ENCODE results near the gene SERINC3.

The SERINC3 gene

DNA sequence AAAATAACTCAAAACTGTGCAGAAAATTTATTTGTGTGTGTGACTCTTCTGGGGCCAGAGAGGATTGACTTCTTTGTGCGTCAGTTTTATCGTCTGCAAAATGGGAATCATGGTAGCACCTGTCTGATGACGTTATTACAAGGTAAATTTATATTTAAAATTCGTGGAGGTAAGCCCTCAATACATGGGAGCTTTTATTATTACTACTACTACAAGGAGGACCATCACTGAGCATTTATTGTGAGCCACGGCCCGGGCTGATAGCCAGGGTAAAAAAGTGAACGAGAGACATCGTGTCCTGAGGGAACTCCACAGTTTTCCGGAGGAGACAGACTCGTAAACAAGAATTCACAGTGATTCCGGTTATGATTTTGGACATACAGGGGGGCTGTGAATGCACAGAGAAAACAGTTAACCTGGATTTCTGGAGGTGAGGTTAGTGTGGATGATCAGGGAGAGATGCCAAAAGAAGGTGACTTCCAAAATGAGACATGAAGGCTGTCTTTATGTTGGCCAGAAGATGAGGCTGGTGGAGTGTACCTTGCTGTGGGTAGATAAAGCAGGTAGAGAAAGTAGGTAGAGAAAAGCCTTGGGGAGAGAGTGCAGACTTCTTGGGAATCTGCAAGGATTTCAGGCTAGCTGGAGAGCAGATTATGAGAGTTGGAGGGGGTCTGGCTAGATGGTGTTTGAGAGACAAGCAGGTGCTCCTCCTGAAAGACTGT lies 10.6 kb upstream of the SERINC3 start:
- DNase-seq: no peak

DNA sequence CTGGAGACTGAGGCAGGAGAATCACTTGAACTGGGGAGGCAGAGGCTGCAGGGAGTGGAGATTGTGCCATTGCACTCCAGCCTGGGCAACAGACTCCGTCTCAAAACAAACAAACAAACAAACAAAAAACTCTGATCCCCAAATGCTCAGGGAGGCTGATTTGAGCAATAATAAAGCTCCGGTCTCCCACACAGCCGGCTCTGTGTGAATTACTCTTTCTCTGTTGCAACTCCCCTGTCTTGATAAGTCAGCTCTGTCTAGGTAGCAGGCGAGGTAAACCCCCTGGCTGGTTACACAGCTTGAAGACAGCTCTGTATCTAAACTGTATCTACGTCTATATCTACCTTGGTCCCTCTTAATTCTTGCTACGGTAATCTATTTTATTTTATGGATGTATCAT lies 6.4 kb upstream of the SERINC3 start:
- DNase-seq: no peak

DNA sequence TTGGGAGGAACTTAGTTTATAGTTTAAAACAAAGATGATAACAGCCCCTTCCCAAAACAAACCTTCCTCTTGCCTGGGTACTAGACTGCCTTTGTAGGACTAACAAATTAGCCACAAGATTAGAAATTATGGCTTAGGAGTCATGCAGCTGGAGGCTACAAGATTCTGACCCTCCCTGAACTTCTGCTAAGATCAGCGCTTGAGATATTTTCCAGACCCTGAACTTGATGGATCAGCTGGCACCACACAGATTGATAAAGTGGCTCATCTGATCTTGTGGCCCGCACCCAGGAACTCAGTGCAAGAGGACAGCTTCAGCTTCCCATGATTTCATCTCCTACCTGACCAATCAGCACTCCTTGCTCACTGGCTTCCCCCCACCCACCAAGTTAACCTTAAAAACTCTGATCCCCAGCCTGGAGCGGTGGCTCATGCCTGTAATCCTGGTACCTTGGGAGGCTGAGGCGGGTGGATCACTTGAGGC lies 5.9 kb upstream of the SERINC3 start:
- DNase-seq: no peak

DNA sequence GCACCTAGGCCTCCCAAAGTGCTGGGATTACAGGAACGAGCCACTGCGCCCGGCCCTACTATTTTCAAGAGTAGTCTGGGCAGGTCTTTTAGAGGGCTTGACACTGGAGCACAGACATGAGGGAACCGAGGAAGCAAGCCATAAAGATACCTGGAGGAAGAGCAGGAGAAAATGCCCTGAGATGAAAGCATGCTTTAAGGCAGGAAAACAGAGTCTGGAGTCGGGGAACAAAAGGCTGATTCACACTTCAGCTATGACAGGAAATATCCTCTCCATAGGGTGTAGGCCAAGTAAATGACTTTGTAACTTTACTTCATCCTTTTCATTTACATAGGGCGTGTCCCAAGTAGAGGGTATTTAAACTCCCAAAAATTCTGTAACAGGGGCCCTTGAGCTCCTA lies 4.3 kb upstream of the SERINC3 start:
- no peak for DNase-seq

DNA sequence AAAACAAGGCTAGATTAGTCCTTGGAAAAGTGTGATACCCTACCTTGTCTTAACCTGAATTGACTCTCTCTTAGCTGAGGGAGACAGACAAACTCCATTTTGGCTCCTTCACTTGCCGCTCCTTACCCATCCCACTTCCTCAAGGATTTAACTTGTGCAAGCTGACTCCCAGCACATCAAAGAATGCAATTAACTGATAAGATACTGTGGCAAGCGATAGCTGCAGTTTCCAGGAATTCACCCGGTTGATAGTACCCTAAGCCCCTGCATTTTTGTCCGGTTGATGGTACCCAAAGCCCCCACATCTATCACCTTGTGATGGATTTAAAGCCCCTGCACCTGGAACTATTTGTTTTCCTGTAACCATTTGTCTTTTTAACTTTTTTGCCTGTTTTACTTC lies 1.9 kb upstream of the SERINC3 start:
- no peak for DNase-seq

DNA sequence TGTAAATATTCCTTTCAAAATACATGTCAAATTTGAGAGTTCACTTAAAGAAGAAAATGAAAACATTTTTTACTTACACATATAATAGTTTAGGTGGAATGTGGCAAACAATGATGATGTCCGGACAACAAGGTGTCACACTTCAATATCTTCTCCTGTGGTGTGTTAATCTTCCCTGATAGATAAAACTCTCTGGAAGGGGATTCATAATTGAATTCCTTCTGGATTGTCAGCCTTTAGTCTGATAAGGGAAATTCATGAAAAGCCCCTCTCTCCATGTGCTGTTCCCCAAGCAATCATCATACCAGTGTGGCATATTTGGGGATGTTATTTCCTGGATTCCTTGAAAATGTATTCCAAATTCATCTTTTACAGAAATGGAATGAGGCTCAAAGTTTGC lies 971 bp upstream of the SERINC3 start:
- no peak for DNase-seq

DNA sequence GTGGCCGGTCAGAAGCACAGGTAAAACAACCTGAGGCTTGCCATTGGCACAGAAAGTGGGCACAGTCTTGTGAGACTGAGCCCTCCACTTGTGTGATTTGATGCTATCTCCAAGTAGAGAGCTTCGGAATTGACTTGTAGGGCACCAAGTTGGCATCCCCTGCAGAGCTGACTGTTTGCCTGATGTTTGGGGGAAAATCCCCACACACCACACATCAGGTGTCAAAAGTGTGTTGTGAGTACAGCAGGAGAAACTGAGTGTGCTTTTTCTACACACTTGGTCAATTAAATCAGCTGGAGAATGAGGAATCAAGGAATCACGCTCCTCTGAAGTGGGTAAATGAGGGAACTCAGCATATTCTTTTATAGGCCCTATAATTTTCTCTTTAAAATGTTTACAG lies 989 bp downstream of the SERINC3 start:
- no peak for DNase-seq

DNA sequence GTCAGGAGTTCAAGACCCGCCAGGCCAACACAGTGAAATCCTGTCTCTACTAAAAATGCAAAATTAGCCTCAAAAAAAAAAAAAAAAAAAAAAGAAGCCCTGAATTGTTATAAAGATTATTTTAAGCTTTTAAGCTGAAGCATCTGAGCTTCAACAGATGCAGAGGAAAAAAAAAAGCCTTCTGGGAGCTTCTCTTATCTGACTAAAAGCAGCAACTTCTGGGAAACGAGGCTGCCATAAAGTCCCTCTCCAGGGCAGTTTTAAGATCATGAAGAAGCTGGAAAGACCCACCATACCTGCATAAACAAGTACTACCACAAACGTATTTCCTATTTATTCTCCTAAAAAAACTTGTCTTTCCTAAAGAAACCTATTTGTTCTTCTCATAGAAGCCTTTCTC lies 3.6 kb downstream of the SERINC3 start:
- DNase-seq: no peak

DNA sequence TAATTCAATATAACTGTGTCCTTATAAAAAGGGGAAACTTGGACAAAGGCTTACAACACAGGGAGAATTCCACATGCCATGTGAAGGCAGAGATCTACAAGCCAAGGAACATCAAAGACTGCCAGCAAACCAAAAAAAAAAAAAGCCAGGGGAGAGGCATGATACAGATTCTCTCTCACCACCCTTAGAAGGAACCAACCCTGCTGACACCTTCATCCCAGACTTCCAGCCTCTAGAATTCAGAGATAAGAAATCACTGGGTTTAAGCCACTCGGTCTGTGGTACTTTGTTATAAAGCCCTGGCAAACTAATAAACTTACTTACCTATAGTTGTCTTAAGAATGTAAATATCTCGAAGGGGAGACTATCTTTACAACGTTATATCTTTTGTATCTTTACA lies 4.4 kb downstream of the SERINC3 start:
- DNase-seq: no peak

DNA sequence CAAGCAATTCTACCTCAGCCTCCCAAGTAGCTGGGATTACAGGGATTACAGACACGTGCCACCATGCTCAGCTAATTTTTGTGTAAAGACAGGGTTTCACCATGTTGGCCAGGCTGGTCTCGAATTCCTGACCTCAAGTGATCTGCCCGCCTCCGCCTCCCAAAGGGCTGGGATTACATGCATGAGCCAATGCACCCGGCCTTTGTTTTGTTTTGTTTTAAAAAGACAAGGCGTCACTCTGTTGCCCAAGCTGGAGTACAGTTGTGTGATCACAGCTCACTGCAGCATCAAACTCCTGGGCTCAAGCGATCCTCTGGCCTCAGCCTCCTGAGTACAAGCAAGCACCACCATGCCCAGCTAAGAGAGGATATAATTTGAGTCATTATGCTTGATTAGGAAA lies 5.4 kb downstream of the SERINC3 start:
- no peak for DNase-seq

DNA sequence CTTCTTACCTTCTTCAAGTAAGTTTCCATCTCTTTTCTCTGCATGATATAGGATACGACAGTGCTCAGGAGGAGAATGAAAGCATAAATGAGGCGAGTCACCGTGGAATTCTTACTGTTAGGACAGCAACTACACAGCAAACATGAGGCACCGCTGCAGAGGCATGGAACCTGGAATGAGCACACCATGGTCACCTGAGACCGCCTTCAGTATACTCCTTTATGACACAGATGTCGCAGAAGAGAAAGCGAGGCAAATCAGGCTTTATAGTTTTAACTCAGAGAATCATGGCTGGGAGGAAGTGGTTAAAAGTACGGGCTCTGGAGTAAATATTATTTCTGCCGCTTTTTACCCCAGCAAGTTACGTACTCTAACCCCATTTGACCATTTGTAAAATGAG lies 8.0 kb downstream of the SERINC3 start:
- no peak for DNase-seq

DNA sequence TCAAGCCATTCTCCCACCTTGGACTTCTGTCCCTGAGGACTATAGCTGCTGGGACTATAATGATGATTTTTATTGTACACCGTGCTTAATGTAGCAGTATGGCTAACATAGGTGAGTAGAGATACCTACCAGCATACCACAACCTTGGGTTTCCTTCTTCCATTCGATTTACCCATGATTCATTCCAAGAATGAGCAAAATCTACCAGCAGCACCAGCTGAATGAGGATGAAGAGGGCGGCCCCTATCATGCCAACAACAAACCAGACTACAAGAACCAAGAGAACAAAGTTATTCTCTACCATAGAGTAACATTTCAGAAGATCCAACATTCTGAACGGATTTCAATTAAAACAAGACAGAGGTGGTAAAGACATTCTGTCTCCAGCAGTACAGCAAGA lies 12.1 kb downstream of the SERINC3 start:
- DNase-seq: no peak

DNA sequence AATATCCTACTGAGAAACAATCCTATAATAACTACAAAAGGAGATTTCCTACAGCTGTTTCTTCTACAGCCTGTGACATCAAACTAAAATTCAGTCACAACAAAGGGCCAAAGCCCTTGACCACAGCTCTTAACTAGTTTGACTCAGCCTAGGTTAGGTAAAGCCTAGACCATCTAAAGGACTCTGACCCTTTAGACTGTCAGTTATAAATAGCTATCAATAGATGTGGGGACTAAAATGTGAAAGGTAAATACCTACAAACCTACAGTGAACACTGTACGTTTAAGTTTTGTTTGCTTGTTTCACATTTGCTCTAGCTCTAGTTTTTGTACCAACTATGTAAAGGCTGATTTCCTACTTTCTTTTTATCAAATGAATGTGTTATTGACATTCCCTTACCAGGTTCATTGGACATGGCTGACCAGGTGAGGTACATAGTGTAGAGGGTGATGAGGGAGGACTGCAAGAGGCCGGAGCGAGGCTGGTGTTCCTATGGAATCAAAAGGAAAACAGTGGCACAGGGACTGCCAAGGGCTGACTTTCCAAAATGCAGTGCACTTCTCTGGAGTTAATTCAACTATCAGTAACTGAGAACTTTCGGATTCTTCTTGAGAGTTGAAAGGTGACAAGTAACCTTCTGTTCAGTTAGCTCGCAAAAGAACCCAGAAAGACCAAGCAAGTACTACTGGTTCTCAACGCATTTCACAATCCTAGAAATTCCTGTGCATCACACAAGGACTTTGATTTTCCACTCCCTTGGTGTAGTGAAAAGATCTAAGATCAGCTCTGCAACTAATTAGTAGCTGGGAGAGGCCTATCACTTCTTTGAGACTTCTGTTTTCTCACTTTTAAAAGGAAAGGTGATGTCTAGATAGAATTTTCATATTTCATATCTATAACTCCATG lies 17.2 kb downstream of the SERINC3 start:
- no peak for DNase-seq

DNA sequence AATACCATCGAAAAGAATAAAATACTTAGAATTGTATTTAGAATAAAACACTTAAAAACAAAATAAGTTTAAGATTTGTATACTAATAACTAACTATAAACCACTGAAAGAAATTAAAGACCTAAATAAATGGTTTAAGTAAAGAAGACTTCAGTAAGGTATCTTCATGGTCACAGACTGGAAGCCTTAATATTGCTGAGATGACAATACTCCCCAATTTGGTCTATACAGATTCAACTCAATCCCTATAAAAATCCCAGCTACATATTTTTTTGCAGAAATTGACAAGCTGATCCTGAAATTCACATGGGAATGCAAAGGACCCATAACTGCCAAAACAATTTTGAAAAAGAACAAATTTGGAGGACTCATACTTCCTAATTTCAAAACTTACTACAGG lies 18.9 kb downstream of the SERINC3 start:
- DNase-seq: no peak

DNA sequence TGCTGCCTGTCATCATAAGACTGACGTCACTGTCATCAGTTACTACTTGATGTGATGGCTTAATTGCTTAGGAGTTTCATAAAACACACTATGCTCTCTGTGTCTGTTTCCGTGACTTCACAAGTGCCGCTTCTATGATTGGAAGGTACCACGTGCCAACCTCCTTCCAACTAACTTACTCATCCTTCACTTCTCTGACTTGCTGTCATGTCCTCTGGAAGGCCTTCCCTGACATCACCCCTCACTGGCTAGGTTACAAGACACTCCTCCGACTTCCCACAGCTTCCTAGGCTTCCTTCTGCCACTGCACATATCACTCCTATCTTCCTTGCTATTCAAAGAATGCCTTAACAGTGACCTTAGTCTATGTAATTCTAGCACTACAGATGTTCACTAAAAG lies 20.4 kb downstream of the SERINC3 start:
- DNase-seq: no peak

DNA sequence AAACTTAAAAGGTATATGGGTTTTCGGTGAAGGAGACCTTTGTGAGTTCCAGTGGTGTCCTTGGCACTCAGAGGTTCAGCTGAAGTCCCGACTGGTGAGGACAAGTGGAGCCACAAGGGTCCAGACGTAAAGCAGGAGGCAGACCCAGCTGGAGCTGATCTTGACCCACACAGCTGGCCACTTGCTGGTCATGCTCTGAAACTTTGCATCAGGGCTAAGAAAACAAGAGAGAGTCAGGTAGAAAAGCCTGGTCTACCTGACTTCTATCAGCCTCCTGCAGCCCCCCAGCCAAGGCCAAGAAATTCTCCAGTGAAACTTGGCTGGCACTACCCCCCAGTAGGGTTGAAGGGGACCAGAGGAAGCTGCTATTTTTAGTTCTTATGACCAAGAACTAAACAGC lies 21.6 kb downstream of the SERINC3 start:
- DNase-seq: no peak

DNA sequence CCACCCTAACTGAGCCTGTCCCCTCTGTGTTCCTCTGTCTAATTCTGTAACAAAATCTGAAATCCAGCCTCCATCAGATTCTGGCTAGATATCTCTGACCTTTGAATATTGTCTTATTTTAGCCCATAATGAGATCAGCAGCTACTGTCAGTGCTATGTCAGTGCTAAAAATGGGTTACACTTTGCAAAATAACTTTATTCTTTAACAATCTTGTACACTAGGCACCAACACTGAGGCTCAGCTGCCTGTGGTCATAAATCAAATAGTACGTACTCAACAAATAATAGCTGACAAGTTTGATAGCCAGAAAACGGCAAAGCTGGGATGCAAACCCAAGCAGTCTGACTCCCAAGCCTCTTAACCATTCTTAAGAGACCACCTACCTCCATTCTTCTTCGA lies 24.1 kb downstream of the SERINC3 start:
- DNase-seq: no peak

DNA sequence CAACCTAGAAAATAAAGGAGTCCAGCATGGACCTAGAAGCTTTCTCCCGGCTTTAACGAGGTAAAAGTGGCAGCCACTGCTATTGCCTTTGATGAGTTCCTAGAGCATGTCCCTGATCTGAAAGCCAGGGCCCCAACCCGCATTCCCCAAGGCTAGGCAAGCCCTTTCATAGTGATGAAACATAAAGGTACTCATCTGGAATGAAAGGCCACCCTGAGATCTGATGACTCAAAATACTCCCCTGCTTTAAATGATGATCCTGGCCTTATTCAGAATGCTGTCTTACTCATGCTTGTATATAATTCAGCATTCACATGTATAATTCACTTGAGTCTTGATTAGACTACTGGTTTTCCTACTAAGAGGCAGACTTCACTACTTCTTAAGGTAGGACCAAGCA lies 24.9 kb downstream of the SERINC3 start:
- no peak for DNase-seq

DNA sequence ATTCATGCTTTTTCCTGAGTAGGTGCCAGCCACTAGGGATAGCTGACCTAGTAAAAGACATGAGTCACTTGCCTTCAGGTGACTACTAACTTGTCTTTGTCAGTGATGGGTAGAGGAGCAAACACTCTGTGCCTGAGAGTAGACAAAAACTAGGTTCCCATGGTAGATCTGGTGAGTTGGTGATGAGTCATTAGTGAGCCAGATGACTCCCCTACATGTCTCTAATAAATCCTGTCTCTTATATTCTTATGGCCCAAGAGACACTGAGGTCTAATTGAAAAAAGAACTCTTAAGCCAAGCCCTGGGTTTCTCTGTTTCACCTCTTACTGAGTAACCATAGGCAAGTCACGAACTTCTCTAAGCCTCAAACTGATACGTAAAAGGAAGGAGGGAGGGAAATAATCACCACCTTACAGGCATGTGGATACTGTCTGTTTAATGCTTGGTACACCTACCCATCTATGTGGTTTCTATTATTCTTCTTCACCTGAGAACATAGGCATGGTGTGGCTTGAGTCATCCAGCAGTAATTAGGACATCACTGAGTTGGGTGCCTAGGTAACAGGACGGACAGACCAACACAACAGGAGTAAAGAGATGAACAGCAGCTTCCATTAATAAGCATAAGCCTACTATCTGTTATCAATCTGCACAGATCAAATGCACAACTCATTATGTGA lies 25.9 kb downstream of the SERINC3 start:
- no peak for DNase-seq

DNA sequence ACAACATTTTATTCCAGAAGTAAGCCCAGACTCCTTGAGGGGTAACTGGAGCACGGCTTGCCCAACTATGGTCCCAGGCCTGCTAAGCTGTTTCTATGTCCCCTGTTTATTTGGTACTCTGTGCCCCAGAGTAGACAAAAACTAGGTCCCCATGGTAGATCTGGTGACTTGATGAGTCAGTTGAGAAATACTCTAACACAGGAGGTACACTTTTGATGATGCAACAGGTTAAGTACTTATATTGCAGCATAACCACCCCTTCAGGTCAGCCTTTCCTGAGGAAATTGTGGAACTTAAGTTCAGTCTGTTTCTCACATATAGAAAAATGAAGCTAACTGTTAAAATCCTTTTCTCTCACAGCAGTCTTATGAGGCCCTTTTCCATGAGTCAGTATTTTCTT lies 26.6 kb downstream of the SERINC3 start:
- DNase-seq: no peak

DNA sequence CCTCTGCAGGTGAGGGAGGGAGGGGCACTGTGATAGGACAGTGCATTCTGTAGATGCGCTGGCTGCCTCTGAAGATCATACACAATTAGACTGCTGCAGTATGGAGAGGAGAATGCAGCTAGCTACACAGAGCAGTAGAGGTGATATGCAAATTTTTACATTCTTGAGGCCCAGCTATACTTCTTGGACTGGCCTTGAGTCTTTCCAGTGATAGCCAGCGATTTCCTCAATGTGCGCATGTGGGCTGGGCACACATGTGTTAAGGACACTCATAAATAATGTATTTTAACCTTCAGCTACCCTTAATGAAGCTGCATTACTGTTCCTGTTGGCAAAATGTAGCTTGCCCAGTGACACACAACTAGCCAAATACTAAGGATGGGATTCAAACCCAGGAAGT lies 27.2 kb downstream of the SERINC3 start:
- DNase-seq: no peak

DNA sequence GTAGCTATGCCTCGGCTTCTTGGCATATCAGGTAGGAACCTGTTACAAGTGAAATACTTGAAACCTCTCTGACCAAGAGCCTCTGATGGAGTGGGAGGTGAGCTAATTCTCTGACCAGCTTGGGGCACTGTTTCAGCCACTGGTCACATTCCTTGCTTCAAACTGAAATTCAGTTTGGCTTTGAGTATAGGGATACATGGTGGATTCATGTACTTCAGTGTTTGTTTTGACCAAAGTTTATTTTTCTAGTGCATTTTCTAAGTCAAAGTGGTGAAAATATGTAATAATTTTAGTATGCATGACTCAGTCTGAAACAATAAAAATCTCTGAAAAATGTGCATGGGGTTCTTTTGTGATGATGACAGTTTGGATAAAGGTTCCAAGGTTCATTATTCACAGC lies 27.6 kb downstream of the SERINC3 start:
- no peak for DNase-seq

DNA sequence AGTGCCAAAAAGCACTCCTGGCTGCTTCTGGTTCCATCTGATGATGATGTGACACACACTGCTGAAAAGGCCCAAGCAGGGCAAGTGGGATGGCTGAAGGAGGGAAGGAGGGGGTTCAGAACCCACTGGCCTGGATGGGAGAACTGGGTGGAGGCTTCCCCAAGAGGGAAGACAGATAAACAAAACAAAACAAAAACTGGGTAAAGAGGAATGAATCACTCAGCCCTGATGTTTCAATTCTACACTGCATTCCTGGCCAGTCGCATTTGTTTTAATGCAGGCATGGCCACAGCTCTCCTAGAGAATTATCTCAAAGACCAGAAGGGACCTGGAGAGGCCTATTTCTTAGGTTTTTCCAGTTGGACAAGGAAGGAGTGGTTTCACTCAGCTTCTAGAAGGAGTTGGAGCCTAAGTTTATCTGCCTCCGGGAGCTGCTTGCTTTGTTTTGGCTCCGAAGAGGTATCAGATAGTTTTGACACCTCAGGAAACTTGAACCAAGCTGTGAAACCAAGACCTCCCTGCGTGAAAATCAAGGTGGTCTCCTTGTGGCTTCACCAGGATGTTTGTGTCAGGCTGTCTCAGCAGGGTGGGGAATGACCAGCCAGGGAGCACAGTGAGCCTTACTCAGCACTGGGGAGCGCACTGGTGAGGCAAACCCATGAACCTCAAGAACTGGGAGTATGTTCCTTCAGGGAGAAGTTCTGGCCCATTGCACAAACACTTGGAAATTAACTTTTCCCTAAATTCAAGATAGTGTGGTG lies 30.1 kb downstream of the SERINC3 start:
- DNase-seq: no peak
